ENCODE data around the gene UBE2Q2.

DNA sequence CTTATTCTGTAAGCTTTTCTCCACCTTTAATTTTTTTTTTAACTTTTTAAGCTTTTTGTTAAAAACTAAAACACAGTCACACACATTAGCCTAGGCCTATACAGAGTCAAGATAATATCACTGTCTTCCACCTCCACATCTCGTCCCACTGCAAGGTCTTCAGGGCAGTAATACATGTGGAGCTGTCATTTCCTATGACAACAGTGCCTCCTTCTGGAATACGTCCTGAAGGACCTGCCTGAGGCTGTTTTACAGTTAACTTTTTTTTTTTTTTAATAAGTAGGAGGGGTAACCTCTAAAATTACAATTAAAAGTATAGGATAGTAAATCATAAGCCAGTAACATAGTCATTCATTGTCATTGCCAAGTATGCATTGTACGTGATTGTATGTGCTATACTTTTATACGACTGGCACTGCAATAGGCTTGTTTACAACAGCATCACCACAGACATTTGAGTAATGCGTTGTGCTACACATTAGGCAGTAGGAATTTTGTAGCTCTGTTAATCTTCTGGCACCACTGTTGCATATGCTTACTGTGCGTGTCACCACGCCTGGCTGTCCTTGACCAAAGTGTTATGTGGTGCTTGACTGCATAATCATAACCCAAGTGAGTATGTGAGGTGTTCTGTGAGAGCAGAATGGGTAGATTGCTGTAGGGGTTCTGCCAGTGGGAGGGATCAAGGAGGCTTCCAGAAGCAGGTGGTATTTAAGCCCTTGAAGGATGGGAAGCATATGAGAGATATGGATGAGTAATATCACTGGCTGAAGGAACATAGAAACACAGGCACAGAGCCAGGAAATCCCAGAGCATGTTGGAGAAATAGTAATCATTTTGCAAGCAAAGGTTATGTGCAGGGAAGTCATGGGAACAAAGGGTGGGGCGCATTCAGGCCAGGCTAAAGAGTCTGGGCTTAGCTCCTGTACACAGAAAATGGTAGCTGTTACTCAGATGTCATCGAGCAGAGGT lies 78.8 kb downstream of the UBE2Q2 start:
- no peak for TF ChIP-seq EZH2 (IDR thresholded peaks at IDR 0.05)
- TF ChIP-seq POLR2AphosphoS5 (IDR thresholded peaks at IDR 0.05; ENCODE audit: borderline replicate concordance, low read depth, low read length), result no peak
- no peak for TF ChIP-seq FOXP2 (optimal IDR thresholded peaks at IDR 0.05; ENCODE audit: control extremely low read depth, extremely low read length, insufficient read depth)

All from SK-N-MC (cell line).